Measurements from ENCODE around the gene BHLHE40.

Gene BHLHE40

GRCh38 chr3:5022187-5022965 is 43.1 kb downstream of the BHLHE40 start:
- DNase-seq: no peak

- no peak for DNase-seq
These were observed 43.9 kb downstream of the BHLHE40 start for GRCh38 chr3:5022966-5023776.

GRCh38 chr3:5023777-5024346 is 44.6 kb downstream of the BHLHE40 start:
- no peak for DNase-seq

DNA sequence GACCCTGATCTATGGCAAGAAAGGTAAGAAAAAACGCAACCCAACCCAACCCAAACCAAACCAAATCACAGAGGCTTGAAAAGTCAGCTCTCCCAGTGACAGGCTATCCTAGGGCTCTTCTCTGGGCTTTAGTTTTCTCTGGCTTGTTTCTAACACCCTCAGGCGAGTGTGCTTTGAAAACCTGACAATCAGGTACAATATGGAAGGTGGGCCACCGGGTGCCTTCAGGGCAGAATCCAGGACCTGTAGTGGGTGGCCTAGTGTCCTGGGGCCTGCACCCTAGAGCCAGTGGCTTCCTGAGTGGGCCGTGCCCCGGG is 46.8 kb downstream of the BHLHE40 start:
- no peak for DNase-seq

DNA sequence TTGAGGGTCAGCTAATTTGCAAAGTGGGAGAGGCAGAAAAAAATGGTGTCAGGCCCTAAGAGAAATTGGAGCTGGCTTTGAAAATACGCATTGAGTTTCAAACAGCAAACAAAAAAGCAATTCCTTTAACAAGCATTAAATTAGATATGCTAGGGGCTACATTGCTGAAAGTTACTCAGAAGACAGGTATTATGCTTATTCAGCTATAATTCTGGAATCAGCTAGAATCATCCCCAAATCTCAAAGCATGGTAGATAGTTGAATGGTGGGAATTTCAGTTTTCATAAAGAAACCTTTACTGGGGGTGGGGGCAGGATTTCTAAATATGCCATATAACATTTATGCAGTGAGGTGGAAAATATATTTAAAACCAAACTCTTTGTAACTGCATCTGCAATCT is 50.5 kb downstream of the BHLHE40 start:
- DNase-seq: no peak

DNA sequence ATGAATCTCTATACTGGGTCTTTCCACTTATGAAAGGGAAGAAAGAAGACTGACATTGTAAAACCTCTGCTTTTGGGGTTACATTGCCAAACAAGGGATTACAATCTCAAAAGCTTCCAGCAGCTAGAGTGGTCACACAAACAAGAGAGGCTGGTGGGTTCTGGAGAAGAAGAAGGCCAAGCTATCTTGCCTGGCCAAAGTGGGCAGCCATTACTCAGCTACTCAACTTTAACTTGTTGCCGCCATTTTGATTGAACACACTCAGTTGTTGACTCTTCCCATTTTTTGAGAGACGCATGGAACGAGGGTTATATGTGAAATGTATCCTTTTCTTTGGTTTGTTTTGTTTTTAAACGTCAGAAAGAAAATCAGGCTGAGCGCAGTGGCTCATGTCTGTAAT is 50.9 kb downstream of the BHLHE40 start:
- no peak for DNase-seq

- no peak for DNase-seq
These were observed 53.6 kb downstream of the BHLHE40 start for GRCh38 chr3:5032844-5033243.

All from NCI-H1105 treated with DMSO at 0.1 percent for 48 hours (cell line).